NCI-H2171 (cell line): ENCODE data around the gene PALM.

Source experiments
- DNase-seq: peaks from one replicate; lab custom pipeline; 2025; lab: John Stamatoyannopoulos, UW

Gene PALM

GRCh38 chr19:782878-783668, 74.3 kb downstream of the PALM start:
- no peak for DNase-seq

- no peak for DNase-seq
Measured at GRCh38 chr19:784541-784940, 75.8 kb downstream of the PALM start.

GRCh38 chr19:787536-787935, 78.8 kb downstream of the PALM start:
- DNase-seq = no peak

- DNase-seq = no peak
Measured at GRCh38 chr19:788686-788982, 79.9 kb downstream of the PALM start.

GRCh38 chr19:788983-789700, 80.4 kb downstream of the PALM start:
- DNase-seq = peak; percentile 32

GRCh38 chr19:789701-790060, 80.9 kb downstream of the PALM start:
- DNase-seq = no peak

GRCh38 chr19:791007-791566, 82.4 kb downstream of the PALM start:
- no peak for DNase-seq

- DNase-seq = no peak
Measured at GRCh38 chr19:791567-792305, 83.0 kb downstream of the PALM start.

GRCh38 chr19:792306-792885, 83.7 kb downstream of the PALM start:
- DNase-seq = no peak

GRCh38 chr19:793806-794205, 85.1 kb downstream of the PALM start:
- no peak for DNase-seq

GRCh38 chr19:795073-795611, 86.4 kb downstream of the PALM start:
- DNase-seq = no peak

- DNase-seq = no peak
Measured at GRCh38 chr19:795691-796581, 87.2 kb downstream of the PALM start.

GRCh38 chr19:796692-797527, 88.2 kb downstream of the PALM start, which contains the start of gene PTBP1:
TSS of gene PTBP1 (plus strand) at chr19:797452. CDS start at chr19:797498, 46 bp downstream.
- DNase-seq = peak; percentile 100
